Measurements from ENCODE around the gene LIFR.

DNA sequence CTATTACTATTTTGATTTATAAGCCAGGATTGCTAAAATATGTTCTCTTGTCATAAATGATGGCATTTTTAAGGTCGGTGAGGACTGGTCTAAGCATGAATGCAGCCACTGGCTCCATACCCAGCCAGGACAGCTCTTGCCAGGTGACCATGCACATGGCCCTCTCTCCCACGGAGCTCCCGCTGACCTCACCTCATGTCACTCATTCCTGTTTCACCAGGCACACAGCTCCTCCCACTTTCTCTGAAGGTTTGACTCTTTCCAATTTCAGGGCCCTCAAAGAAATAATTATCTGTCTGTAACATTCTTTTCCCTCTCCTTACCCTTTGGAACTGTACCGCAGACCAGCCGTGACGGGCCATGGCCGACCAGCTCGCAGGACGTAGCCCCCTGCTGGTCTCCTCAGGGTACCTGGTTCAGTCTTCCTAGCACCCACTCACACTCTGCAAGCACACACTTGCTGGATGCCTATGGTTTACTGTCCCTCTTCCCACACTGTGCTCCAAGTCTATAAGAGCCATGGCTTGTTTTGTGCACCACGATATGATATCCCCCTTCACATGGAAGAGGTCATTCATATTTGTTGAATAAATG is 72.5 kb downstream of the LIFR start:
- TF ChIP-seq POLR2AphosphoS5 (IDR thresholded peaks at IDR 0.05) (no peak), EP300 (IDR thresholded peaks at IDR 0.05) (no peak), POLR2A (IDR thresholded peaks at IDR 0.05) (no peak)
- TF ChIP-seq, protein P1, sequence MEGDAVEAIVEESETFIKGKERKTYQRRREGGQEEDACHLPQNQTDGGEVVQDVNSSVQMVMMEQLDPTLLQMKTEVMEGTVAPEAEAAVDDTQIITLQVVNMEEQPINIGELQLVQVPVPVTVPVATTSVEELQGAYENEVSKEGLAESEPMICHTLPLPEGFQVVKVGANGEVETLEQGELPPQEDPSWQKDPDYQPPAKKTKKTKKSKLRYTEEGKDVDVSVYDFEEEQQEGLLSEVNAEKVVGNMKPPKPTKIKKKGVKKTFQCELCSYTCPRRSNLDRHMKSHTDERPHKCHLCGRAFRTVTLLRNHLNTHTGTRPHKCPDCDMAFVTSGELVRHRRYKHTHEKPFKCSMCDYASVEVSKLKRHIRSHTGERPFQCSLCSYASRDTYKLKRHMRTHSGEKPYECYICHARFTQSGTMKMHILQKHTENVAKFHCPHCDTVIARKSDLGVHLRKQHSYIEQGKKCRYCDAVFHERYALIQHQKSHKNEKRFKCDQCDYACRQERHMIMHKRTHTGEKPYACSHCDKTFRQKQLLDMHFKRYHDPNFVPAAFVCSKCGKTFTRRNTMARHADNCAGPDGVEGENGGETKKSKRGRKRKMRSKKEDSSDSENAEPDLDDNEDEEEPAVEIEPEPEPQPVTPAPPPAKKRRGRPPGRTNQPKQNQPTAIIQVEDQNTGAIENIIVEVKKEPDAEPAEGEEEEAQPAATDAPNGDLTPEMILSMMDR (IDR thresholded peaks at IDR 0.05), result no peak
